Activated CD8-positive, alpha-beta T cell treated with anti-CD3 and anti-CD28 coated beads for 36 hours (primary cell): ENCODE data around the gene KHDC4. TPM values are rescaled to one million over a fixed set of nuclear protein-coding genes. Genes with fewer than 3 reads are reported as not detected.

Experiments used
- ATAC-seq: fragments of 200-7000 bp; cut with Tn5 transposase; one replicate; pipeline ENCODE4 v1.10.0; 2021; ENCODE audit warnings: mild to moderate bottlenecking, moderate library complexity
- CTCF ChIA-PET: fragments of 350-600 bp; sonication (Branson Sonifier 250); formaldehyde crosslinking; loops from one replicate; lab custom pipeline; 2021; ENCODE audit warnings: antibody characterized with exemption; lab: Charles Lee
- POLR2A ChIA-PET: fragments of 350-600 bp; sonication (Branson Sonifier 250); formaldehyde crosslinking; loops from one replicate; lab custom pipeline; 2021; ENCODE audit warnings: antibody characterized with exemption; lab: Charles Lee
- DNase-seq: peaks from one replicate; pipeline ENCODE4 v3.0.0-alpha.2; 2020
- H3K27ac Mint-ChIP-seq: one replicate; pipeline ENCODE4 v1.8.0; 2021; ENCODE audit warnings: mild to moderate bottlenecking, mixed read lengths
- H3K27me3 Mint-ChIP-seq: one replicate; pipeline ENCODE4 v1.8.0; 2021; ENCODE audit warnings: mixed read lengths
- H3K36me3 Mint-ChIP-seq: one replicate; pipeline ENCODE4 v1.8.0; 2021; ENCODE audit warnings: low read depth, mixed read lengths
- H3K4me1 Mint-ChIP-seq: one replicate; pipeline ENCODE4 v1.8.0; 2021; ENCODE audit warnings: low read depth, mixed read lengths
- H3K4me3 Mint-ChIP-seq: one replicate; pipeline ENCODE4 v1.8.0; 2021; ENCODE audit warnings: mild to moderate bottlenecking, moderate library complexity, mixed read lengths
- H3K9me3 Mint-ChIP-seq: one replicate; pipeline ENCODE4 v1.8.0; 2021; ENCODE audit warnings: mixed read lengths
- CTCF ChIP-seq: fragments of 200-600 bp; IDR thresholded peaks from one replicate; pipeline ENCODE4 v1.8.0; 2022; ENCODE audit warnings: antibody characterized with exemption, mild to moderate bottlenecking
- intact Hi-C: fragments of 100-400 bp; cut with micrococcal nuclease; formaldehyde crosslinking; loops from one replicate; pipeline ENCODE4 v1.10.0; 2022
- total RNA-seq, 2 experiments: library from RNA; stranded (reverse); gene quantifications; one replicate each; pipeline ENCODE4 v1.2.3, GENCODE V29; 2021

The KHDC4 gene
- total RNA-seq, 2 experiments from 2014 or later, result 68.1 to 71.3 TPM

- peaks cover 56% of the 10 kb centered on the region for H3K36me3 Mint-ChIP-seq
- CTCF ChIA-PET, result interaction anchor here (1.9 kb wide), 1 partner anchor 61 kb away, joined by 7 read pairs; no protein-coding TSS in a partner anchor
- POLR2A ChIA-PET, result interaction anchor here (0.6 to 5.5 kb wide), 3 partner anchors 7 to 100 kb away, joined by 3 to 35 read pairs (median 18); partner anchors contain the start of gene ARHGEF2
- ATAC-seq, result no peak
- no peaks in the 10 kb centered on the region for H3K9me3 Mint-ChIP-seq
- no peaks in the 10 kb centered on the region for H3K27me3 Mint-ChIP-seq
- no peak for TF ChIP-seq CTCF
- no peak overlapping the region for H3K4me3 Mint-ChIP-seq
- peak overlapping the region; percentile 31 for H3K27ac Mint-ChIP-seq
- intact Hi-C loops, result no loop called here
- H3K4me1 Mint-ChIP-seq, result peaks cover 36% of the 10 kb centered on the region
- DNase-seq, result no peak
These were observed 5.2 kb downstream of the KHDC4 start for GRCh38 chr1:155929057-155929456.

- CTCF ChIA-PET, result no interaction called here
- intact Hi-C loops, result no loop called here
- DNase-seq (no peak), ATAC-seq (no peak)
- POLR2A ChIA-PET, result no interaction called here
- Mint-ChIP-seq H3K27ac (no peak overlapping the region), H3K36me3 (peaks cover 57% of the 10 kb centered on the region), H3K4me3 (no peak overlapping the region), H3K9me3 (no peaks in the 10 kb centered on the region), H3K4me1 (peaks cover 15% of the 10 kb centered on the region), H3K27me3 (no peaks in the 10 kb centered on the region)
- no peak for TF ChIP-seq CTCF
These were observed 8.7 kb downstream of the KHDC4 start for GRCh38 chr1:155925506-155925905.

- Mint-ChIP-seq H3K9me3 (no peaks in the 10 kb centered on the region), H3K4me3 (no peak overlapping the region), H3K4me1 (no peaks in the 10 kb centered on the region), H3K27me3 (no peaks in the 10 kb centered on the region), H3K27ac (no peak overlapping the region), H3K36me3 (peaks cover 58% of the 10 kb centered on the region)
- ChIA-PET CTCF (interaction anchor here (2.9 kb wide), 1 partner anchor 17 kb away, joined by 9 read pairs; no protein-coding TSS in a partner anchor), POLR2A (interaction anchor here (0.7 to 5.1 kb wide), 3 partner anchors 11 to 56 kb away, joined by 3 to 35 read pairs (median 4); partner anchors contain the start of gene KHDC4)
- DNase-seq (no peak), ATAC-seq (no peak)
- TF ChIP-seq CTCF, result no peak
- intact Hi-C loops, result no loop called here
These were observed 13.5 kb downstream of the KHDC4 start for GRCh38 chr1:155920717-155921116.

- no peak for ATAC-seq
- intact Hi-C loops, result no loop called here
- no peak overlapping the region for H3K27ac Mint-ChIP-seq
- no peak for TF ChIP-seq CTCF
- no peaks in the 10 kb centered on the region for H3K4me1 Mint-ChIP-seq
- CTCF ChIA-PET, result no interaction called here
- no peak overlapping the region for H3K4me3 Mint-ChIP-seq
- DNase-seq, result no peak
- POLR2A ChIA-PET, result interaction anchor here (5.1 kb wide), 1 partner anchor 12 kb away, joined by 35 read pairs; the partner anchor contains the start of gene KHDC4
- no peaks in the 10 kb centered on the region for H3K27me3 Mint-ChIP-seq
- H3K36me3 Mint-ChIP-seq, result peaks cover 56% of the 10 kb centered on the region
- no peaks in the 10 kb centered on the region for H3K9me3 Mint-ChIP-seq
These were observed 14.4 kb downstream of the KHDC4 start for GRCh38 chr1:155919801-155920200.

GRCh38 chr1:155918660-155919059 lies 15.6 kb downstream of the KHDC4 start:
- TF ChIP-seq CTCF, result no peak
- Mint-ChIP-seq H3K4me1 (no peaks in the 10 kb centered on the region), H3K9me3 (no peaks in the 10 kb centered on the region), H3K36me3 (peaks cover 60% of the 10 kb centered on the region), H3K4me3 (no peak overlapping the region), H3K27me3 (no peaks in the 10 kb centered on the region), H3K27ac (no peak overlapping the region)
- no peak for ATAC-seq
- CTCF ChIA-PET, result interaction anchor here (0.8 kb wide), 1 partner anchor 14 kb away, joined by 3 read pairs; no protein-coding TSS in a partner anchor
- intact Hi-C loops, result no loop called here
- DNase-seq, result no peak
- POLR2A ChIA-PET, result interaction anchor here (0.6 to 3.9 kb wide), 3 partner anchors 12 to 400 kb away, joined by 3 to 14 read pairs (median 3); partner anchors contain the start of gene KHDC4
